ENCODE measurements around the gene TCP11L2. TPM values are rescaled to one million over a fixed set of nuclear protein-coding genes. Genes with fewer than 3 reads are reported as not detected.
"Not testable (repeated sequence)": the region's sequence is repeated elsewhere in the genome, so short reads cannot be mapped to it uniquely, and the experiment has no call there.

The TCP11L2 gene
- total and polyA plus RNA-seq, 3 donors from 2014 or later, result 15.8 to 33.9 (median 31.0) TPM

DNA sequence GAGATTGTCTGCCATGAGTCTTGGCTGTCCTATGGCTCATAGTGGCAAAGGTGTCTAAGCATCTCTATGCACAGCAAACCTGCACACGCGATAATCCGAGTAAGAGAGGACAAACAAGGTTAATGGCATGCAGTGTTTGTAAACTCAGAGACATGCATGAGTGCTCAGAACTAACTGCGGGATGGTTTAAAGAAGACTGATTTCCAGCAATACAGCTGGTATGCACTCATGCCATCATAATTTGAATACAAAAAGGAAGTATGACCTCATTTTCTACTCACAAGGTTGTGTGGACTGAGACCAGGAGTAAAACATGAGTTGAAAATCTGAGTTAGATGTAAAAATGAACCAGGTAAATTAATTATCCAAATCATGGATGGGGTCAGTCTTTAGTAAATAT, 16.6 kb upstream of the TCP11L2 start:
- no peak for DNase-seq
- Histone ChIP-seq H3K27ac (no peak overlapping the region), H3K9me3 (no peaks in the 10 kb centered on the region), H3K27me3 (no peaks in the 10 kb centered on the region), H3K4me1 (no peaks in the 10 kb centered on the region), H3K4me3 (no peak overlapping the region), H3K36me3 (ENCODE audit: low read depth, missing control alignments) (no peaks in the 10 kb centered on the region)
- intact Hi-C loops (cut with DNase I; ENCODE audit: low total_unique reads), result no loop called here
- no peak for TF ChIP-seq POLR2A (IDR thresholded peaks at IDR 0.05)
- TF ChIP-seq, protein P1, sequence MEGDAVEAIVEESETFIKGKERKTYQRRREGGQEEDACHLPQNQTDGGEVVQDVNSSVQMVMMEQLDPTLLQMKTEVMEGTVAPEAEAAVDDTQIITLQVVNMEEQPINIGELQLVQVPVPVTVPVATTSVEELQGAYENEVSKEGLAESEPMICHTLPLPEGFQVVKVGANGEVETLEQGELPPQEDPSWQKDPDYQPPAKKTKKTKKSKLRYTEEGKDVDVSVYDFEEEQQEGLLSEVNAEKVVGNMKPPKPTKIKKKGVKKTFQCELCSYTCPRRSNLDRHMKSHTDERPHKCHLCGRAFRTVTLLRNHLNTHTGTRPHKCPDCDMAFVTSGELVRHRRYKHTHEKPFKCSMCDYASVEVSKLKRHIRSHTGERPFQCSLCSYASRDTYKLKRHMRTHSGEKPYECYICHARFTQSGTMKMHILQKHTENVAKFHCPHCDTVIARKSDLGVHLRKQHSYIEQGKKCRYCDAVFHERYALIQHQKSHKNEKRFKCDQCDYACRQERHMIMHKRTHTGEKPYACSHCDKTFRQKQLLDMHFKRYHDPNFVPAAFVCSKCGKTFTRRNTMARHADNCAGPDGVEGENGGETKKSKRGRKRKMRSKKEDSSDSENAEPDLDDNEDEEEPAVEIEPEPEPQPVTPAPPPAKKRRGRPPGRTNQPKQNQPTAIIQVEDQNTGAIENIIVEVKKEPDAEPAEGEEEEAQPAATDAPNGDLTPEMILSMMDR (IDR thresholded peaks at IDR 0.05), result no peak
- 86 to 91% methylated on average over 4 of the region's 4 CpGs for whole genome bisulfite sequencing, 2 donors

DNA sequence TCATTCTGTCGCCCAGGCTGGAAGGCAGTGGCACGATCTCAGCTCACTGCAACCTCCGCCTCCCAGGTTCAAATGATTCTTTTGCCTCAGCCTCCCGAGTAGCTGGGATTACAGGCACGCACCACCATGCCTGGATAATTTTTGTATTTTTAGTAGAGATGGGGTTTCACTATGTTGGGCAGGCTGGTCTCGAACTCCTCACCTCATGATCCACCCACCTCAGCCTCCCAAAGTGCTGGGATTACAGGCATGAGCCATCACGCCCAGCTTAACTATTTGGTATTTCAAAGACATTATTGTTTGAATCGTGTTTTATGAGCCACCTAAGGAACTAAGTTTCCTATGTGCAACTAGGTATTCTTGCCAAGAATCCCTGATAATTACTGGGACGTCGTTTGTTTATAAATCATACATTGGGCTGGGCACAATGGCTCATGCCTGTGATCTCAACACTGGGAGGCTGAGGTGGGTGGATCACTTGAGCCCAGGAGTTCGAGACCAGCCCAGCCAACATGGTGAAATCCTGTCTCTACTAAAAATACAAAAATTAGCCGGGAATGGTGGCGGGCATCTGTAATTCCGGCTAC, 15.9 kb upstream of the TCP11L2 start:
- H3K36me3 ChIP-seq (ENCODE audit: low read depth, missing control alignments); DNase-seq; H3K4me3 ChIP-seq; H3K27me3 ChIP-seq; H3K27ac ChIP-seq; intact Hi-C loops (cut with DNase I; ENCODE audit: low total_unique reads); H3K4me1 ChIP-seq; H3K9me3 ChIP-seq: not testable (repeated sequence)
- 84 to 87% methylated on average over 14 of the region's 14 CpGs for WGBS, 2 donors

DNA sequence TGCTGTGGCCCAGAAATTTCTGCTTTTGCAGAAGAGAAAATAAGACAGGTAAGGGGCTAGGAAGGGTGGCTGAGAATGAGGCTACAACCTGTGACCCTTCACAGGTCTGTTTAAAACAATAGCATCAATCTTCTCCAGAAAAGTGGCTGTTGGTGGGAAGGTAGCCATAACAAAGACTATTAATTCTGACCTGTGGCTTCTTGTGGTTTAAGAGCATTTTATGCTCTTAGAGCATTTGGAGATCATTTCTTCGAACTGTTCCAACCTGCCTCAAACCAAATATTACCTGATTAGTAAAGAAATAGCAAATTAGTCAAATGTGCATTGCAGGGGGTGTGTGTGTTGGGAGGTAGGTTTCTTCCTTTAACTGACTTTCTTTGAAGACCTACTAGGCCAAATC, 15.2 kb upstream of the TCP11L2 start:
- no peaks in the 10 kb centered on the region for H3K27me3 ChIP-seq
- no peak for DNase-seq
- WGBS, 2 donors, result 78 to 90% methylated on average over 1 of the region's 1 CpG
- intact Hi-C loops (cut with DNase I; ENCODE audit: low total_unique reads), result no loop called here
- no peaks in the 10 kb centered on the region for H3K4me1 ChIP-seq
- H3K4me3 ChIP-seq, result no peak overlapping the region
- TF ChIP-seq, protein P1 (IDR thresholded peaks at IDR 0.05), result no peak
- no peak for TF ChIP-seq POLR2A (IDR thresholded peaks at IDR 0.05)
- H3K9me3 ChIP-seq, result no peaks in the 10 kb centered on the region
- H3K36me3 ChIP-seq (ENCODE audit: low read depth, missing control alignments), result no peaks in the 10 kb centered on the region
- no peak overlapping the region for H3K27ac ChIP-seq

DNA sequence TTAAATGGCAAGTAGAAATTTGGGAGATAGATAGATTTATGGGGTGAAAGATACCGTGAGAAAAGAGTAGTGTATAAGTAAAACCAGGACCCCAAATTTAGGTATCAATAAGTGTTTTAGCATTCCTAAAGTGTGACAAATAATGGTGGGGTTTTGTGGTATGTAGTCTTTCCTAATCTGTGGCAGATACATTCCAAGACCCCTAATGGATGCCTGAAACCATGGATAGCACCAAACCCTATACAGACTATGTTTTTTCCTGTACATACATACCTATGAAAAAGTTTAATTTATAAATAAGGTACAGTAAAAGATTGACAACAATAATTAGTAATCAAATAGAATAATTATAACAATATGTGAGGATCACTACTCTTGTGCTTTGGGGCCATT, 14.4 kb upstream of the TCP11L2 start:
- H3K27me3 ChIP-seq, result no peaks in the 10 kb centered on the region
- 97 to 100% methylated on average over 1 of the region's 1 CpG for WGBS, 2 donors
- no peak overlapping the region for H3K4me3 ChIP-seq
- no peaks in the 10 kb centered on the region for H3K36me3 ChIP-seq (ENCODE audit: low read depth, missing control alignments)
- no peak for DNase-seq
- no peak for TF ChIP-seq POLR2A (IDR thresholded peaks at IDR 0.05)
- no peaks in the 10 kb centered on the region for H3K4me1 ChIP-seq
- no peaks in the 10 kb centered on the region for H3K9me3 ChIP-seq
- intact Hi-C loops (cut with DNase I; ENCODE audit: low total_unique reads), result no loop called here
- no peak overlapping the region for H3K27ac ChIP-seq

DNA sequence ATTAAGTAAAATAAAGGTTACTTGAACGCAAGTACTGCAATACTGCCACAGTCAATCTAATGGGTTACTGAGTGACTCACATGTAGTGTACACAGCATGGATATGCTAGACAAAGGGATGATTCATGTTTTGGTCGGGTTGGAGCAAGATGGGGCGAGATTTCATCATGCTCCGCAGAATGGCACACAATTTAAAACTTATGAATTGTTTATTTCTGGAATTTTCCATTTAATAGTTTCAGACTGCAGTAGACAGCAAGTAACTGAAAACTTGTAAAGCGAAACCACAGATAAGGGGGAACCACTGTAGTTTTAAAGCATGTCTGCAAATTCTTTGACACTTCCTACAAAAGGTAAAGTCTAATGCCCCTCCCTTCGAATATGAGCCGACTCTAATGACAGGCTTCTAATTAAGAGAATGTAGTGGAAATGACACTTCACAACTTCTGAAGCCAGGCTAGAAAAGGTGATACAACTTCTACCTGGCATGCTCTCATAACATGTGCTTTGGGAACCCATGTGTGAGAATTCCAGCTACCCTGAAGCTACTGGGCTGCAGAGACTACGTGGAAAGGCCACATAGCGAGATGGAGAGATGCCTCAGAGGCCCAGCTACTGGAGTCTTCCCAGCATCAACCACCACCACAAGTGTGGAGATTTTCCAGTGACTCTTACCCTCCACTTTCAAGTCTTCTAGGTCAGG, 13.9 kb upstream of the TCP11L2 start:
- no peaks in the 10 kb centered on the region for H3K9me3 ChIP-seq
- H3K27ac ChIP-seq, result no peak overlapping the region
- WGBS, 2 donors, result 73 to 83% methylated on average over 9 of the region's 9 CpGs
- TF ChIP-seq, protein P1 (IDR thresholded peaks at IDR 0.05), result no peak
- TF ChIP-seq POLR2A (IDR thresholded peaks at IDR 0.05), result no peak
- no peaks in the 10 kb centered on the region for H3K27me3 ChIP-seq
- H3K4me1 ChIP-seq, result no peaks in the 10 kb centered on the region
- H3K4me3 ChIP-seq, result no peak overlapping the region
- DNase-seq, result no peak
- intact Hi-C loops (cut with DNase I; ENCODE audit: low total_unique reads), result no loop called here
- H3K36me3 ChIP-seq (ENCODE audit: low read depth, missing control alignments), result no peaks in the 10 kb centered on the region

Data from testis (tissue), 3 donors.